Measurements from ENCODE around the gene SYT7. TPM values are rescaled to one million over a fixed set of nuclear protein-coding genes. Genes with fewer than 3 reads are reported as not detected.

Gene SYT7
- total and polyA plus RNA-seq, 2 of the 4 experiments (the other 2 are of a cell fraction) = under 0.01 to 0.19 TPM

GRCh38 chr11:61542024-61542461 lies 38.8 kb downstream of the SYT7 start:
- BruUV-seq (replicated peaks) = no TSS peak
- Histone ChIP-seq H3K9me1 (ENCODE audit: insufficient read depth, low read length) (no peaks in the 10 kb centered on the region), H3K23ac (ENCODE audit: low read depth, low read length) (no peak overlapping the region), H3K4me3 (ENCODE audit: insufficient read depth, low read depth, low read length) (no peak overlapping the region), H4K5ac (ENCODE audit: low read depth, low read length) (no peak overlapping the region), H2BK20ac (ENCODE audit: low read depth, low read length) (no peak overlapping the region), H2BK15ac (ENCODE audit: low read depth, low read length) (no peak overlapping the region), H4K20me1 (ENCODE audit: insufficient read depth, low read length) (no peaks in the 10 kb centered on the region), H3K18ac (ENCODE audit: low read depth, low read length) (no peak overlapping the region), H2AFZ (replicated peaks; ENCODE audit: low read length, poor library complexity) (no peak overlapping the region), H3K27me3 (ENCODE audit: control insufficient read depth, insufficient read depth, low read length) (peaks cover 15% of the 10 kb centered on the region), H4K91ac (ENCODE audit: insufficient read depth, low read depth, low read length) (no peak overlapping the region), H4K8ac (ENCODE audit: low read depth in 2 of 2, low read length in 2 of 2) (no peak overlapping the region), H3K4ac (ENCODE audit: low read depth, low read length) (no peak overlapping the region), H3K4me2 (ENCODE audit: low read depth, low read length) (peak overlapping the region; percentile 1; the same call in 1 of the 2 replicates), H2BK5ac (ENCODE audit: low read depth, low read length, poor library complexity, severe bottlenecking) (no peak overlapping the region), H2AK9ac (replicated peaks; ENCODE audit: low read depth, low read length, poor library complexity) (no peak overlapping the region), H3K56ac (ENCODE audit: extremely low read depth, insufficient read depth, low read length) (no peak overlapping the region), H3K9ac (ENCODE audit: low read depth, low read length) (no peak overlapping the region), H3K36me3 (ENCODE audit: control insufficient read depth, insufficient read depth, low read length) (no peaks in the 10 kb centered on the region), H2AK5ac (ENCODE audit: low read depth, low read length) (no peak overlapping the region), H3K4me1 (ENCODE audit: control insufficient read depth, insufficient read depth, low read length) (peaks cover 14% of the 10 kb centered on the region), H2BK120ac (ENCODE audit: low read depth, low read length) (no peak overlapping the region), H3K27ac (ENCODE audit: insufficient read depth, low read length) (no peak overlapping the region), H3K79me1 (ENCODE audit: low read depth in 1 of 2, low read length in 2 of 2) (no peaks in the 10 kb centered on the region), H3K14ac (replicated peaks; ENCODE audit: low read depth, low read length) (no peak overlapping the region), H3K9me3 (ENCODE audit: control insufficient read depth, insufficient read depth, low read length) (no peaks in the 10 kb centered on the region)
- in situ Hi-C loops (cut with MboI; ENCODE audit: low sequenced_read_pairs) (no loop called here), dilution Hi-C loops (cut with HindIII; ENCODE audit: low sequenced_read_pairs, unreplicated experiment) (no loop called here), intact Hi-C loops (cut with micrococcal nuclease) (no loop called here)
- no peak for DNase-seq
- WGBS, 2 experiments (ENCODE audit: extremely low coverage in 2 of 2, insufficient read length in 1 of 2) = 24% methylated on average over 12 of the region's 19 CpGs; no CpG with 5 or more reads in 1 of the 2 experiments
- no peak; the same call in 1 of the 2 replicates for ATAC-seq (ENCODE audit: low read depth)
- no peak for TF ChIP-seq MXI1 (IDR thresholded peaks at IDR 0.05; ENCODE audit: borderline replicate concordance, low read depth, low read length)
- no peak for TF ChIP-seq RAD21 (IDR thresholded peaks at IDR 0.05; ENCODE audit: low read length)
- TF ChIP-seq NFE2L2 (IDR thresholded peaks at IDR 0.05; ENCODE audit: low read depth, low read length) = no peak
- no peak for TF ChIP-seq POLR2A (IDR thresholded peaks at IDR 0.05; ENCODE audit: low read depth, low read length)
- TF ChIP-seq CHD1 (IDR thresholded peaks at IDR 0.05; ENCODE audit: low read depth, low read length) = no peak
- no peak for TF ChIP-seq MAZ (IDR thresholded peaks at IDR 0.05; ENCODE audit: borderline replicate concordance, low read depth, low read length)
- no peak for TF ChIP-seq FOS (IDR thresholded peaks at IDR 0.05; ENCODE audit: low read depth, low read length)
- TF ChIP-seq RCOR1 (IDR thresholded peaks at IDR 0.05; ENCODE audit: insufficient replicate concordance, low read length) = no peak
- TF ChIP-seq USF2 (IDR thresholded peaks at IDR 0.05; ENCODE audit: low read depth, low read length) = no peak
- TF ChIP-seq ELK1 (IDR thresholded peaks at IDR 0.05; ENCODE audit: borderline replicate concordance, low read depth, low read length) = no peak
- no peak for TF ChIP-seq MAFK (IDR thresholded peaks at IDR 0.05; ENCODE audit: low read depth, low read length)
- no peak for TF ChIP-seq BHLHE40 (IDR thresholded peaks at IDR 0.05; ENCODE audit: low read depth, low read length)
- TF ChIP-seq SMC3 (IDR thresholded peaks at IDR 0.05; ENCODE audit: low read depth, low read length) = no peak
- no peak for TF ChIP-seq CTCF (conservative IDR thresholded peaks at IDR 0.05; ENCODE audit: low read depth, low read length)
- POLR2A ChIA-PET (ENCODE audit: unreplicated experiment) = no interaction called here
- CTCF ChIA-PET = no interaction called here

All from IMR-90 (cell line).